Activated naive CD8-positive, alpha-beta T cell treated with anti-CD3 and anti-CD28 coated beads, Interleukin-2, amount 50 U/mL, for 16 hours (primary cell): ENCODE measurements around the gene GNG12.
"Not testable (repeated sequence)": the region's sequence is repeated elsewhere in the genome, so short reads cannot be mapped to it uniquely, and the experiment has no call there.

ENCODE experiments used
- DNase-seq: peaks from one replicate; pipeline ENCODE4 v3.0.0-alpha.2; 2020; ENCODE audit warnings: low read depth, low spot score

The GNG12 gene

GRCh38 chr1:67734323-67734690 is 99.0 kb downstream of the GNG12 start:
- no peak for DNase-seq

GRCh38 chr1:67733681-67734322 is 99.5 kb downstream of the GNG12 start:
- DNase-seq, result no peak

GRCh38 chr1:67732750-67733151 is 100.5 kb downstream of the GNG12 start:
- DNase-seq, result no peak

- no peak for DNase-seq
Measured at GRCh38 chr1:67731322-67731721, 101.9 kb downstream of the GNG12 start.

GRCh38 chr1:67730312-67730711 is 103.0 kb downstream of the GNG12 start:
- DNase-seq, result not testable (repeated sequence)

- DNase-seq, result no peak
Measured at GRCh38 chr1:67729872-67730271, 103.4 kb downstream of the GNG12 start.

GRCh38 chr1:67726224-67726623 is 107.0 kb downstream of the GNG12 start:
- no peak for DNase-seq

- DNase-seq, result no peak
Measured at GRCh38 chr1:67724928-67725560, 108.2 kb downstream of the GNG12 start.

GRCh38 chr1:67723620-67724019 is 109.6 kb downstream of the GNG12 start:
- no peak for DNase-seq

GRCh38 chr1:67723126-67723525 is 110.1 kb downstream of the GNG12 start:
- DNase-seq, result no peak

GRCh38 chr1:67722292-67722944 is 110.8 kb downstream of the GNG12 start:
- DNase-seq, result no peak

GRCh38 chr1:67721650-67722291 is 111.5 kb downstream of the GNG12 start:
- no peak for DNase-seq

- DNase-seq, result no peak
Measured at GRCh38 chr1:67721112-67721511, 112.2 kb downstream of the GNG12 start.

- DNase-seq, result no peak
Measured at GRCh38 chr1:67719329-67720196, 113.7 kb downstream of the GNG12 start.

GRCh38 chr1:67717876-67718275 is 115.4 kb downstream of the GNG12 start:
- no peak for DNase-seq

GRCh38 chr1:67716800-67717199 is 116.5 kb downstream of the GNG12 start:
- DNase-seq, result no peak

- no peak for DNase-seq
Measured at GRCh38 chr1:67715819-67716218, 117.4 kb downstream of the GNG12 start.

- DNase-seq, result no peak
Measured at GRCh38 chr1:67713057-67713846, 120.0 kb downstream of the GNG12 start.

GRCh38 chr1:67711855-67712212 is 121.4 kb downstream of the GNG12 start:
- DNase-seq, result no peak

- DNase-seq, result no peak
Measured at GRCh38 chr1:67711158-67711854, 122.0 kb downstream of the GNG12 start.
